CD4-positive, alpha-beta T cell treated with Interleukin-6 at 100 ng/mL for 8 hours (primary cell): ENCODE results near the gene ACSF3.

Source experiments
- DNase-seq: peaks from one replicate; pipeline ENCODE4 v3.0.0-alpha.2; 2020; ENCODE audit warnings: mixed read lengths, low spot score

The ACSF3 gene

DNA sequence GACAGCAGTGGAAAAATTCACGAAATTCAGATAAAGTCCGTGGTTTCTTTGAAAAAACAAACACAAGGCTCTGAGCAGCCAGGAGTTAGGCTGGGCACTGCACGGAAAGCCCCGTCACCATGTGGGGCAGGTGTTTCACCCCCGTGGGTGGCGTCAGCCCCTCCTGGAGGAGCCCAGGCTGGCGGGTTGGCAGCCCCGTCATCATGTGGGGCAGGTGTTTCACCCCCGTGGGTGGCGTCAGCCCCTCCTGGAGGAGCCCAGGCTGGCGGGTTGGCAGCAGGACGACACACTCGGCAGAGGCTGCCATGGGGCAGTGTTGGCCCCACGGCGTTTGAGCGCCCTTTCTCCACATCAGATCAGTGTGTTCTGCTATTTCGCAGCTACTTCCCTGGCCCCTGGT lies 38.1 kb downstream of the ACSF3 start:
- no peak for DNase-seq

DNA sequence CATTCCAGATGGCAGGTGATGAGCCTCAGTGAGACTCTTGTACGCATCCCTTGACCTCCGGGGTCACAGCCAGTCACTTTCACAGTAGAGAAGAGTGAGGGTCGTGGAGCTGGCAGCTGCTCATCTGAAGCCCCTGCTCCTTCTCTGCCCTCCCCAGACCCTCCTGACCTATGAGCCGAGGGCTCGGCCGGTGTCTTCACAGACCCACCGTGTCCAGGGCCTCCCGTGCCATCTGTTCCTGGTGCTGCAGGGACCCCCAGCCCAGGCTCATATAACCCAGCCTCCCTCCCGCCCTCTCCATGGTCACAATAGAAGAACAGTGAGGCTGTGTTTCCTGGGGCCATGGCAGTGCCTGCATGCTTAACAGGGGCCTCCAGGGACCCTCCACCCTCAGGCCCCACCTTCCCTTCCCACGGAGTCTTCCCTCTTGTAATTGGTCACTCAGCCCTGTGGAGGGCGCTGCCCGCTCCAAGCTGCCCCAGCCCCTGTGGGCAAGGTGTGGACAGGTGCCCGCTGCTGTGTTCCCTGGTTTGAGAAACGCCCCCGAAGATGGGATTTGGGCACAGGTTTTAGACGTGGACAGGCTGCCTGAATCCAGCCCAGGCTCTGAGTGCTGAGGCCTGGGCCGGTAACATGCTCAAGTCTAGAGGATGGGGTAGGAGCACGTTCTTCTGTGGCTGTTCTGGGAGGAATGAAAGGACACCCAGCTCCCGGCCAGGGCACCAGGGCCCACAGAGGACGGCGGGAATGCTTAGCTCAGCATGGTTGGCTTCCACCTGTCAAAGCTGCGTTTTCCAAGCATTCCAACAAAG lies 38.7 kb downstream of the ACSF3 start:
- no peak for DNase-seq

DNA sequence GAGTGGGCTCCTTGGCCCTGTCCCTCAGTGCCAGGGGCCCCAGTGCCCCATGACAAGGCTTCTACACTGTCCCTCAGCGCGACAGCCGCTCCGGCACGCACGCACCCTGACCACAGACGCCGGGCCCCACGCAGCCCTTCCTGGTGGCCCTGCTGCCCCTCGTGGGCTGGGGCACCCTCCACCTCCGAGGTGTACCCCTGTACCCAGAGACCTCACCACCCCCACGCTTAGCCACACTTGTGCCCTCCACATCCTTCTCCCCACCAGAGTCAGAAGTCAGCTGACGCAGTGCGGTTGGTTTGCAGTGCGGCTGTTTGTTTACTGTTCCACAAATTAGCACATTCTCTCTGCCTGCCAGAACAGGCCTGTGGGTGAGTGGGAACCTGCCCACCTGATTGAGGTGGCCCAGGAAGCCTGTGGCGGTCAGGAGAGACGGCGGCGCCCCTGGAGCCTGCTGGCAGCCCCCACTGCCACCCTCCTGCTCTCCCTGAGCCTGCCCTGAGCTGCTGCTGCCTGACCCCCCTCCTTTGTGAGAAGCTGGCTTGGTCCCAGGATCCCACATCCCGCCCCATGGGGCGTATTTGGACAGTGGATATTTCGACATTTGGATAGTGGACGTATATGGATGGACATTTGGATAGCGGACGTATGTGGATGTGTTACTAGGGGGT lies 39.9 kb downstream of the ACSF3 start:
- DNase-seq: no peak

DNA sequence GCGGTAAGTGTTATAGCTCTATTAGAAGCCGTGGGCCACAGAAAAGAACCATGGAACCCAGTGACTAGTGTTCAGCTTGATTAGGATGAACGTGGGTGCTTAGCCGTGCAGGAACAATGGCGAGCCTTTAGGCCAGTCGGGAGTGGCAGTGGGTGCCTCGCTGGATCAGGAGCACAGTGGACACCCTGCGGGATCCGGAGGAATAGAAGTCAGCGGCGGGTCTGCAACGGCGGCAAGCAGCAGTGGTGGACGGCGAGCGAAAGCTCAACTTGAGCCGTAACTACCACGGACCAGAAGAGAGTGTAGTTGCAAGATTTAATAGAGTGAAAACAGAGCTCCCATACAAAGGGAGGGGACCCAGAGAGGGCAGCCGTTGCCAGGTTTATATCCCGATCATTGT lies 40.6 kb downstream of the ACSF3 start:
- DNase-seq: no peak

DNA sequence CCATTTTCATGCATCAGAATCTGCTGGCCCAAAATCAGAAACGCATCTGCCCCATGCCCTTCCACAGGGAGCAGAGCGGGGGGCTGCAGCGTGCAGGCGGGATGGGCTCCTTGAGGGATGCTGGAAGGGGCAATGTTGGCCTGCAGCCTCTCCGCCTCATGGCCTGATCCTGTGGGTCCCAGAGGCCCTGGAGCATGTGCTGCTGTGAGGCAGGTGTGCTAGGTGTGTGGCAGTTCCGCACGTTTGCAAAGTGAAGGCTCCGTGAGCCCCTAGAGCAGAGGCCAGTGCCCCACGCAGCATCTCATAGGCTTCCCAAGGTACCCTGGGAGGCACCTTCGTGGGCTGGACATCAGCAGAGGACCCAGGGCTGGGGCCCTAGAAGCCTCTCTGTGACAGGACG lies 41.5 kb downstream of the ACSF3 start:
- DNase-seq: no peak

DNA sequence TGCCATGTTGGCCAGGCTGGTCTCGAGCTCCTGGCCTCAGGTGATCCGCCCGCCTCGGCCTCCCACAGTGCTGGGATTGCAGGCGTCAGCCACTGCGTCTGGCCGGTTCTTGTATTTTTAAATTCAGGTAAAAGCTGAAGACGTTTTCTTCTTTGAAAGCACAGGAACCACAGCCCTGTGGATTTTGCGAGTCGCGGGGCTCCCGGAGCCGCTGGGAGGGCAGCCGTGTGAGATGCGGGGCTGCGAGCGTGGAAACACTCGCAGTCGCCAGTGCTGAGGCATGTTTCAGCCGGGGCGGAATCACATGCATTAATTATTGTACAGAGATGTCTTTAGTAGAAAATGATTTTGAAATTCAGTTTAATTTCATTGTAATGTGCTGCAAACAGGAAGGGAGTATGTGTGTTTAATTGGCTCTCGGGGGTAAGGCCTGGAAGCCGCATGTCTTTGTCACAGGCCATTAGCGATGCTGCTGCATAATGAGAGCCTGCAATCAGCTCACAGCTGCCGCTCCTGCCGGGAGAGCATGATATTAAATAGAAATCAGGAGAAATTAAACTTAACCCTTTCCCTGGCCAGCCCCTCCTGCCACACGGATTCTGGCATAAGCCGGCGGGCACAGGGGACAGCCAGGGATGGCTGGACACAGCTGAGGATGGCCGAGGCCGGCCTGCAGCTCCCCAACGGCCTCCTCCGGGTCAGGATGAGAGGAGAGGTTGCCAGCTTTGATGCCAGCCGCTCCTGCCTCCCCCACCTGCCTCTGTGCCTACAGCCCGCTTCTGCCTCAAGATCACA lies 42.5 kb downstream of the ACSF3 start:
- DNase-seq: no peak

DNA sequence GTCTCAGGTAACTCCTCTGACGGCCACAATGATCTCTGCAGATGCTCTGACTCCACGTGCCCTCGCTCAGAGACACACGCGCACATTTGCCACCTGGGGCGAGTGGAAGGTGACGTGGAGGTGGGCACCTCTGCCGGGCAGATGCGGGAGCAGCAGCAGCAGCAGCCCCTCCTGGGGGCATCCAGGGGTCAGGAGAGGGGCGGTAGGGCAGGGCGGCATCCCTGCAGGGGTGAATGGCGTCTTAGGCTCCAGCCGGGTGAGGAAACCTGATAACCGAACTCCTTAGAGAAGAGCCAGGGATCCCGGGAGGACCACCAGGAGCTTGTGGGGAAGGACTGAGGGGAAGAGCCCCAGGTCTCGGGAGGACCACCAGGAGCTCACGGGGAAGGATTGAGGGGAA lies 43.3 kb downstream of the ACSF3 start:
- no peak for DNase-seq

DNA sequence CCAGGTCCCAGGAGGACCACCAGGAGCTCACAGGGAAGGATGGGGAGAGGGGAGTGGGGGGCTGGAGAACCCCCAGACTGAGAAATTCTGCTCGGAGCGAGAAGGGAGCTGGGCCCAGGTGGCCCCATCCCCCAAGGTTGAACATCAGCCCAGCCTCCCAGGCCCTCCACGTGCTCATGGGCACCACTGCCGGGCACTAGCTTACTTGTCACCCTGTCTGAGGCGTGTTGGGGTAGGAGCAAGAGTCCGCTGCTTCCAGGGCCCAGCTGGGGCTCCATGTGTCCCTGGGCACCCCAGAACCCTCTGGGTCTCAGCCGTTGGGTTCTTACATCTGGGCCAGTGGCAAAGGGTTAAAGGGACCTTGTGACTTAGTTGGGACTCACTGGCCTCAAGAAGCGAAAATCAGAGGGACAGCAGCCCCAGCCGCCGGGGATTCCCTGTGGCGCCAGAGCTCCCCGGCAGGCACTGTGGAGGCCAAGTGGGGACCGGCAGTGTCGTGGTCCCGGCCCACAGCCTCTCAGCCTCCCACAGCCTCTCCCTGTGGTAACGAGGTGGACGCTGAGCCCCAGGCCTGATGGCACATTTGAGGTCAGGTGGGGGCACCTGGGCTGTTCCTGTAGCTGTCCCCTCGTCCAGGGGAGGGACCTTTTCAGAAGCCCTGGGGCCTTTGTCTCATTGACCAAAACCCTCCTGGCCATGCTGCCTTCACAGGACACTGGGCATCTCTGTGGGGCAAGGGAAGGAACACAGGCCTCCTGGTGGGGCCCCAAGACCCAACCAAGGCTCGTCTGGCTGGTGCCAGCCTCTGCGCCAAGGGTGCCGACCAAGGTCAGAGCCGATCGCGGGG lies 44.2 kb downstream of the ACSF3 start:
- no peak for DNase-seq

DNA sequence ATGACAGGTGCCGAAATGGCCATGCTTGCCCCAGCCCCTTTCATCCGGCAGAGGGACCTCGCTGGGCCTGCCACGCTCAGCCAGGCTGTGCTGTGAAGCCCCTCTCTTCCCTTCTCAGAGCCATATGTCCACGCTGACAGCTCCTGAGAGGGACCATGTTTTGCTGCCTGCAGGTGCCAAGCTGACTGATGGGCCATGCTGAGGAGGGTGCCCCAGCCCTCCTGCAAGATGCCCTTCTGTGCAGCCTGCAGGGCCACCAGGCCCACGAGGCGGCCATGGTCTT lies 44.8 kb downstream of the ACSF3 start:
- no peak for DNase-seq

DNA sequence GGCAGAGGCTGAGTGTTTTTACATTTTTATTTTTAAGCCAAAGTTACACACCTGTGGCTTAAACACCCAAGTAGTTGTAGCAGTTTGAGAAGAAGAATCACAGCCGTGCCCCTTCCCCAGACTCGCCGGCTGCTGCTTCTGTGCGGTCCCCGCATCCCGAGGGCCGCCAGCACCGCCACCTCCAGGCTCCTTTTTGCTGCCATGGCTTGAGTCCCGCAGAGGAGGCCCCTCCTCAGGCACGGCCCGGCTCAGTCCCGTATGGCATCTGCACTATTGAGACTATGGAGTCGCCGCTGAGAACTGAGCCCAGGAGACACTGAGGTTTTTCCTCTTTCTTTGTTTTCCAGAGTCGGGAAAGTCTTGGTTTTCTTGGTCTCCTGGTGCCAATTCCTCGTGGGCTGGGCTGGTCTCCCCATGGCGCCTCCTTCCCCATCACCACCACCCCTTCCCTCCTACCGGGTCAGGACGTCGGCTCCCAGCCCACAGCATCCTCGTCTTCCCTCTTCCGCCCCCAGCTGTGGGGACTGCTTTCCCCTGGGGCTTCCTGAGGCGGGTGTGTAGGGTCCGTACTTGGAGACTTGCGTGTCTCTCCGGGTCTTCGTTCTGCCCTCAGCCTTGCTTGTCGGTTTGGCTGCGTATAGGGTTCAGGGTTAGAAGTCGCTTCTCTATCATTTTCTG lies 45.3 kb downstream of the ACSF3 start:
- no peak for DNase-seq

DNA sequence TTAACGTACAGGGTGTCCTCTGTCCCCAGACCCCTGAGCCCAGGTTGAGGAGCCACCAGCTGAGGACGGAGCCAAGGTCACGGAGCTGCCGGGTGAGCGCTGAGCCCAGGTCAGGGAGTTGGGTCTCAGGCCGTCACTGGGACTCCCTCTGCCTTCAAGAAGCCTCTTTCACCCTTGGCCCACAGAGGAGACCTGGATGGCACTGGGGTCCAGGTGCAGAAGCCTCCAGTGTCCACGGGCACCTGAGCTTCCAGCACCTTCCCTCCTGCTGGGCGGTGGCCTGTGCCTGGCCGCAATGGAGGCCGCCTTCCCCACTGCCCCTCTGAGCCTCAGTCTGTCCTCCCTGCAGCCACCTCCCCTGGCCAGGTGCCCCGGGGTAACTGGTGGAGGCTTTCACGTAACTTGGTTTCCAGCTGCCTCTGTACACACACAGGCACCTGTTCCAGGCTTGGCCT lies 46.3 kb downstream of the ACSF3 start:
- DNase-seq: no peak

DNA sequence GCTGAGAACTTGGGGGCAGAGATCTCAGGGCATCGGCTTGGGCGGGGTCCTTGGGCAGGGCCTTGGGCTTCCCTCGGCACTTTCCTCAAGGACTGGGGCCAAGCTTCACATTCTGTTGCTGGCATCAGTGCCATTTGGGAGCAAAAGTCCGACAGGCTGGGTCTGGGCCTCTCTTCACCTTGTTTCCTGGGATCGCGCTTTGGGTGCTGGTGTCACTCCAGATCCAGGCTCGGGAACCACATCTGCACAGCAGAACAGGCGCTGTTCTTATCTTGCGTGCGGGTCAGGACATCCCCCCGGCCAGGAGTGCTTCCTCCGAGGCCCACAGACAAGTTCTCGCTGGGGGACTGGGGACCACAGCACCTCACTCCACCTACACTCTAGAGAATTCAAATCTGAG lies 46.7 kb downstream of the ACSF3 start:
- DNase-seq: no peak

DNA sequence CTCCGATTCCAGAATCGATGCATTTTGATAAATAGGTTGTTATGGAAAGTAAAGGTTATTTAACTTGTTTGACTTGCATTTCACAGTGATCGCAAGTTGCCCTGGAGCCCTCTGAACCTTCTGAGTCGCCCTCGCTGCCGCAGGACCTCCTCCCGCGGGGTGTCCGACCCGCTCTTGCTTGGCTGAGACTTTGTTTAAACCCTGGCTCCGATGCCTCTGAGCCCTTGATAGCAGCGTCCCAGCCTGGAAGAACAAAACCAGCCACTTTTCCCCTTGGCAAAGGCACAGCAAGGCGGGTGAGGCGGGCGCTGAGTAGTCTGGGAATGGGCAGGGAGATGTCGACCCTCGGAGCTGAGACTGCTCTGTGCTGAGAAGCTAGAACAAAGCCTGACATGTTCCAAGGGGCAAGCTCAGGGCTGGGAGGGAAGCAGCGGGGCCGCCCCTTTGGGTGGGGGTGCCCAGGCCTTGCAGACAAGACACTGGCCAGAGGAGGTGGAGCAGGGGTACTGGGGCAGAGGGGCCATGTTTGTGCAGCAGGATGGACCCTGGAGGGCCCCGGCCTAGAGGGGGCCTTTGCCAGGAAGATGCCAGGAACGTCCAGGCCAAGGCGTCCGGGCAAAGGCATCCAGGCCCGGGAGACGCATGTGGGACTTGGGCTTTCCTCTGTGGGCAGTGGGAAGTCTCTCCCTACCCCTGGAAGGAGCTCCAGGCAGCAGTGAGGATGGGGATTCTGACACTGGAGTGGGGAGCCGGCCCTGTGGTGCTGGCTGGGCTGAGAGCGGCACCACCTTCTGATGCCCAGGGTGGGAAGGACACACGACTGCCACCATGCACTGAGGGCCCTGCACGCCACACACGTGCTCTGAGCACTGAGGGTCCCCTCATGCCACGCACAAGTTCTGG lies 47.6 kb downstream of the ACSF3 start:
- no peak for DNase-seq

DNA sequence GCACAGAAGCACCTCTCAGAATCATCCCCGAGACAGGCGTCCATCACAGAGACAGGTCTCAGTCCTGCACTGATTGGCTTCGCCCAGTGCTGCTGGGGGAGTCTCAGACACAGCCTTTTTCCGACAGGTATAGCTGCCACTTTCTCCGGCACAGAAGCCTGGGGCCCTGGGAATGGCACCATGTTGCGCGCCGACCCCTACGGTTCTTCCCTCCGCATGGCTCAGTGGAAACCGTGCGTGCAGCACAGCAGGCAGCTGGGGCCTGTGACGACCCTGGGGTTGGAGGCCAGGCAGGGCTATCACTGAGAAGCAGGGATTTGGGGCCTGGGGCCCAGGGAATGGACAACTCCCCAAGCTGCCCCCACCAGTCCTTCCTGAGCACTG lies 48.2 kb downstream of the ACSF3 start:
- no peak for DNase-seq

DNA sequence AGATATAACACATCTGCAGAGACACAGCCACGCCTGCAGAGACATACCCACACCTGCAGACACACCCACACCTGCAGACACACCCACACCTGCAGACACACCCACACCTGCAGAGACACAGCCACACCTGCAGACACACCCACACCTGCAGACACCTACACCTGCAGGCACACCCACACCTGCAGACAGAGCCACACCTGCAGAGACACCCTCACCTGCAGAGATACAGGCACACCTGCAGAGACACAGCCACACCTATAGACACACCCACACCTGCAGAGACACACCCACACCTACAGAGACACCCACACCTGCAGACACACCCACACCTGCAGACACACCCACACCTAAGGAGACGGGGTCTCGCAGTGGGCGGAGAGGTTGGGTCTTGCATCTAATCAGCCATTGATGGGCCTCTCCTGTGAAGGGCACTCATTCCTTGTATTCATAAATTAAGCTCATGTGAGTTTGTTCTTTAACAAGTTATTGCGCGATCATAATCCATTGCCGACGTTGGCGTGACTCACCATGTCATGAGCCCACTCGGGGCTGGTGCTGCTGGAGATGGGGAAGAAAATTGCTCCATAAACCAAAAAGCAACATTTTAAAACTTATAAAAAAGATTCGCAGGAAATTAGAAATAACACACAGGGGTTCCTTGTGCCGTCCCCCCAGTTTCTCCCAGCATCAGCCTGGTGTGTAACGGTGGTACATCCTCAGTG lies 49.0 kb downstream of the ACSF3 start:
- no peak for DNase-seq

DNA sequence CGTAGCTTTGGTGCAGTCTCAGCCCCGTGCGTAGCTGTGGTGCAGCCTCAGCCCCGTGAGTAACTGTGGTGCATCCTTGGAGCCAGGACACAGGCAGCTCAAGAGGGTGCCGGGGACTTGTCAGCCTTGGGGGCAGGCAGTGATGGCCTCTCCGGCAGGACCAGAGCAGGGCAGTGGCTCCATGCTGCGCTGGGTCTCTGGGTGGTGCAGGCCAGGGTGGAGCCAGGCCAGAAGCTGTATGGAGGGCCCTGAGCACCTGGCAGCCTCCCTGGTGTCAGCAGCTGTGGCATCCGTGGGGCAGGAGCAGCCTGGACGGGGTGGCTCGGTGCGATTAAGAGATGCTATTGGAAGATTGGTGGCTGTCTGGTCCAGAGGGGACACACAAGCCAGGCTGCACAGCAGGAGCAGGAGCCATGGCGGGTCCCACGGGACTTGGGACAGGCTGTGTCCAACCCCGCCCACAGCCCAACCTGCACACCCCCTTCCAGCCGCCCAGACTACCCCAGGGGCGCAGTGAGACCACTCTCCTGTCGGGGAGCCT lies 49.6 kb downstream of the ACSF3 start:
- DNase-seq: no peak

DNA sequence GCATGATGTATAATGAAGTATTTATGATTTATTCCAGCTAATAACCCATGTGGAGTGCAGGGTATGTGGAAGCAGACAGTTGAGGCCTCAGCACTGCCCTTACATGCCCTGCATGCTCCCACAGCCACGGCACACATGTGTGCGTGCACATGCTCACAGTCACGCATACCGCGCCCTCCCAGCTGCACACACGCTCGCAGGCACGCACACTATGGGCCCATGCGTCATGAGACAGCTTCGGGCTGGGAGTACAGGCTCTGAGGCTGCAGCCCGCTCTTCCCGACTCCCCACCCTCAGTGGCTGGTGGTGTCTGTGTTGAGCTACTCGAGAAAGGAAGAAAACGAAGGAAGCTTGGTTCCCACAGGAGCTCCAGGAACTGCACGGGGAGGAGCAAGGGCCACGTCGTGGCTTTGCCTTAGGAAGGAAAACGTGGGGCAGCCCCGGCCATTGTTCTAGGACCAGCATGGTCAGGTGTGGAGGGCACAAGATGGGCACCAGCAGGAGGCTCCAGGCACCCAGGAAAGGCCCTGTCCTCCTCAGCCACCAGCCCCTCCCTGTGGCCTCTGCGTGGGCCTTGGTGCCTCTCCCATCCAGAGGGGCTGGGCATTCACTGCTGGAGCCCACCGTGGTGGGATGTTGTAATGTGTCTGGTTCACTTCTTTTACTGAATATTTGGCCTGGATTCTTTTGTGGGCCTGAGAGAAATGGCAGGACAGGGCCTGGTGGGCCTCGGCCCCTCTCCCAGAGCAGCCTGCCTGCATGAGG lies 50.4 kb downstream of the ACSF3 start:
- DNase-seq: no peak

DNA sequence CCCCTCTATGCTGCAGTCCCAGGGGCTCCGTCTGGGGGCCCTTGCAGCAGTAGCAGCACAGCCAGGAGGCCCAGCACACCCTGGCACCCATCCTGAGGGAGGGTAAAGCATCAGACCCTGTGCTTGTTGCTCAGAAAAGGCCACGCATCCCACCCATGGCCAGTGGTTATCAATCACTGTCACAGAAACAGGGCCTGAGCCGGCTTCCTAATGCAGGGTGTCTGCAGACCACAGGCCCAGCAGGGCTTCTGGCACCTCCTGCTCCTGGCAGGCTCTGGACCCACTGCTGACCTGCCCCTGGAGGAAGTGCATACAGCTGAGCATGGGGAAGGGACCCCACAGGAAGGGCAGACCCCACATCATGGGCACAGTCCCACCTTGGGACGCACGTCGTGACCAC lies 51.0 kb downstream of the ACSF3 start:
- no peak for DNase-seq
